GM23338 (cell line): ENCODE data around the gene RPH3AL. TPM values are rescaled to one million over a fixed set of nuclear protein-coding genes. Genes with fewer than 3 reads are reported as not detected.
A peak's percentile ranks its signal among the peaks of the same experiment; 100 is the strongest.

ENCODE experiments used
- ATAC-seq: fragments of 200-7000 bp; cut with Tn5 transposase; 3 replicates; pipeline ENCODE4 v1.9.1; 2020
- DNase-seq: peaks from one replicate; pipeline ENCODE4 v3.0.0-alpha.2; 2015; ENCODE audit warnings: low spot score
- H2AFZ ChIP-seq: fragments of 200-600 bp; sonication (generic); 2 replicates; pipeline ENCODE4 v1.8.0; 2016; ENCODE audit warnings: antibody characterized with exemption, mild to moderate bottlenecking, moderate library complexity
- H3F3A ChIP-seq: fragments of 200-600 bp; sonication (generic); replicated peaks from 2 replicates; pipeline ENCODE4 v1.8.0; 2017; ENCODE audit warnings: antibody characterized with exemption, mixed run types, low read depth
- H3K27ac ChIP-seq: fragments of 200-600 bp; sonication (generic); 2 replicates; pipeline ENCODE4 v1.6.1; 2016; ENCODE audit warnings: low read depth
- H3K27me3 ChIP-seq: fragments of 200-600 bp; sonication (generic); 2 replicates; pipeline ENCODE4 v1.8.0; 2016; ENCODE audit warnings: mild to moderate bottlenecking, mixed run types, moderate library complexity; ENCODE audit not compliant: insufficient read depth
- H3K36me3 ChIP-seq: fragments of 200-600 bp; sonication (generic); 2 replicates; pipeline ENCODE4 v1.8.0; 2016; ENCODE audit warnings: mild to moderate bottlenecking; ENCODE audit not compliant: insufficient read depth
- H3K4me1 ChIP-seq: fragments of 200-600 bp; sonication (generic); 2 replicates; pipeline ENCODE4 v1.8.0; 2016; ENCODE audit warnings: mild to moderate bottlenecking, moderate library complexity; ENCODE audit not compliant: insufficient read depth
- H3K4me2 ChIP-seq: fragments of 200-600 bp; sonication (generic); 2 replicates; pipeline ENCODE4 v1.7.1; 2017; ENCODE audit warnings: mixed run types
- H3K4me3 ChIP-seq: fragments of 200-600 bp; sonication (generic); 2 replicates; pipeline ENCODE4 v1.6.1; 2016; ENCODE audit warnings: mixed run types
- H3K79me2 ChIP-seq: fragments of 200-600 bp; sonication (generic); replicated peaks from 2 replicates; pipeline ENCODE4 v1.8.0; 2017; ENCODE audit warnings: mild to moderate bottlenecking; ENCODE audit not compliant: insufficient read depth
- H3K9me2 ChIP-seq: fragments of 200-600 bp; sonication (generic); 2 replicates; pipeline ENCODE4 v1.8.0; 2017; ENCODE audit not compliant: insufficient read depth
- H4K20me1 ChIP-seq: fragments of 200-600 bp; sonication (generic); replicated peaks from 2 replicates; pipeline ENCODE4 v1.8.0; 2017; ENCODE audit warnings: mild to moderate bottlenecking; ENCODE audit not compliant: insufficient read depth
- H3K27ac Mint-ChIP-seq: 2 replicates; pipeline ENCODE4 v1.8.0; 2020; ENCODE audit warnings: inconsistent platforms, mild to moderate bottlenecking, moderate library complexity, mixed read lengths
- H3K27me3 Mint-ChIP-seq: 3 replicates; pipeline ENCODE4 v1.8.0; 2022; ENCODE audit warnings: low read depth, mild to moderate bottlenecking, moderate library complexity, mixed read lengths, inconsistent platforms; ENCODE audit not compliant: insufficient read depth, poor library complexity
- H3K36me3 Mint-ChIP-seq: 3 replicates; pipeline ENCODE4 v1.8.0; 2021; ENCODE audit warnings: low read depth, mild to moderate bottlenecking, inconsistent platforms, moderate library complexity, mixed read lengths
- H3K4me1 Mint-ChIP-seq: 3 replicates; pipeline ENCODE4 v1.8.0; 2020; ENCODE audit warnings: mild to moderate bottlenecking, inconsistent platforms, mixed read lengths
- H3K4me3 Mint-ChIP-seq: 3 replicates; pipeline ENCODE4 v1.8.0; 2021; ENCODE audit warnings: moderate library complexity, mild to moderate bottlenecking, inconsistent platforms, mixed read lengths
- H3K9me3 Mint-ChIP-seq: 3 replicates; pipeline ENCODE4 v1.8.0; 2020; ENCODE audit warnings: moderate library complexity, mild to moderate bottlenecking, inconsistent platforms, mixed read lengths
- CTCF ChIP-seq, 2 experiments: fragments of 200-600 bp in 1 of 2; sonication (generic) in 1 of 2; conservative IDR thresholded peaks; 2 replicates each; pipeline versions ENCODE4 v1.5.1 to v1.6.1; 2016 to 2017; ENCODE audit warnings: antibody characterized with exemption in 2 of 2, low read depth in 2 of 2, mild to moderate bottlenecking in 2 of 2, moderate library complexity in 1 of 2
- EZH2 ChIP-seq: fragments of 200-600 bp; sonication (generic); IDR thresholded peaks from one replicate; pipeline ENCODE4 v1.8.0; 2017; ENCODE audit warnings: antibody characterized with exemption, mild to moderate bottlenecking, low read depth; ENCODE audit not compliant: unreplicated experiment
- polyA plus RNA-seq: library from polyadenylated mRNA; unstranded; fragments of >200 nt; fragmentation: Nextera tagmentation; extraction: Ambion mirVana; gene quantifications from 2 replicates; pipeline ENCODE4 v1.2.1, GENCODE V29; 2016
- total RNA-seq: library from RNA; depleted of rRNA; stranded (reverse); fragments of >200 nt; shearing (Covaris generic); gene quantifications from 2 replicates; pipeline ENCODE4 v1.2.3, GENCODE V29; 2014

The RPH3AL gene
- total and polyA plus RNA-seq, 2 experiments from 2014 or later = 2.7 to 6.3 TPM

GRCh38 chr17:269616-270514, 82.7 kb downstream of the RPH3AL start:
- H3K4me3 Mint-ChIP-seq = no peak overlapping the region
- no peaks in the 10 kb centered on the region for H3F3A ChIP-seq
- no peaks in the 10 kb centered on the region for H3K79me2 ChIP-seq
- no peak overlapping the region for H3K27ac ChIP-seq
- DNase-seq = no peak
- no peaks in the 10 kb centered on the region for H3K4me1 ChIP-seq
- TF ChIP-seq CTCF (conservative IDR thresholded peaks at IDR 0.05; ENCODE audit: low read depth in 2 of 2) = 0 out of 4 replicates have a peak, but pooled peaks of 1 of the 2 experiments have one; percentile 12
- TF ChIP-seq EZH2 = no peak
- no peaks in the 10 kb centered on the region for H3K9me3 Mint-ChIP-seq
- H3K4me2 ChIP-seq = no peak overlapping the region
- no peaks in the 10 kb centered on the region for H3K9me2 ChIP-seq
- H3K27ac Mint-ChIP-seq = no peak overlapping the region
- no peaks in the 10 kb centered on the region; the same call in 2 of the 3 replicates for H3K36me3 Mint-ChIP-seq
- H3K27me3 Mint-ChIP-seq = peaks cover 4% of the 10 kb centered on the region
- peak overlapping the region; percentile 43; the same call in 1 of the 2 replicates for H2AFZ ChIP-seq
- H4K20me1 ChIP-seq = no peaks in the 10 kb centered on the region
- no peak overlapping the region for H3K4me3 ChIP-seq
- H3K4me1 Mint-ChIP-seq = peaks cover 15% of the 10 kb centered on the region
- H3K36me3 ChIP-seq = no peaks in the 10 kb centered on the region
- no peaks in the 10 kb centered on the region for H3K27me3 ChIP-seq
- ATAC-seq = peak; percentile 21; the same call in 1 of the 3 replicates

- Histone ChIP-seq H3K36me3 (no peaks in the 10 kb centered on the region), H3K27me3 (no peaks in the 10 kb centered on the region), H2AFZ (no peak overlapping the region), H3K27ac (no peak overlapping the region), H4K20me1 (no peaks in the 10 kb centered on the region), H3K4me2 (no peak overlapping the region), H3F3A (no peaks in the 10 kb centered on the region), H3K4me3 (no peak overlapping the region), H3K79me2 (no peaks in the 10 kb centered on the region), H3K4me1 (no peaks in the 10 kb centered on the region), H3K9me2 (no peaks in the 10 kb centered on the region)
- Mint-ChIP-seq H3K27me3 (peaks cover 2% of the 10 kb centered on the region), H3K9me3 (peaks cover 20% of the 10 kb centered on the region), H3K4me1 (peaks cover 15% of the 10 kb centered on the region), H3K36me3 (peaks cover 18% of the 10 kb centered on the region), H3K27ac (0 out of 2 replicates have a peak overlapping the region, but pooled peaks have one; percentile 44), H3K4me3 (no peak overlapping the region)
- TF ChIP-seq CTCF (conservative IDR thresholded peaks at IDR 0.05; ENCODE audit: low read depth in 2 of 2) (no peak), EZH2 (no peak)
- ATAC-seq (peak; percentile 51), DNase-seq (no peak)
Measured at GRCh38 chr17:266701-267667, 85.6 kb downstream of the RPH3AL start.
